RWPE1 (cell line): ENCODE results near the gene ANKRD30B.
"Not testable (repeated sequence)": the region's sequence is repeated elsewhere in the genome, so short reads cannot be mapped to it uniquely, and the experiment has no call there.

Source experiments
- CTCF ChIA-PET: fragments of 350-600 bp; sonication (Branson Sonifier 250); formaldehyde crosslinking; extraction: SDS; loops from one replicate; lab custom pipeline; 2021; lab: Yijun Ruan, JAX
- POLR2A ChIA-PET: fragments of 400-600 bp; formaldehyde crosslinking; extraction: SDS; loops from one replicate; lab custom pipeline; 2020; ENCODE audit warnings: antibody characterized with exemption; ENCODE audit not compliant: low non-redundant PET; lab: Yijun Ruan, JAX
- DNase-seq: peaks from one replicate; pipeline ENCODE4 v3.0.0; 2012; ENCODE audit warnings: low spot score
- H3K27ac ChIP-seq: fragments of 450-650 bp; 2 replicates; pipeline ENCODE4 v1.5.1; 2017
- TF ChIP-seq, protein P1 (sequence below): fragments of 450-650 bp; conservative IDR thresholded peaks from 2 replicates; pipeline ENCODE4 v1.5.1; 2017; ENCODE audit warnings: low read depth, mild to moderate bottlenecking

The ANKRD30B gene

GRCh38 chr18:14768241-14768640 lies 20.3 kb downstream of the ANKRD30B start:
- POLR2A ChIA-PET: no interaction called here
- CTCF ChIA-PET: no interaction called here
- TF ChIP-seq, protein P1, sequence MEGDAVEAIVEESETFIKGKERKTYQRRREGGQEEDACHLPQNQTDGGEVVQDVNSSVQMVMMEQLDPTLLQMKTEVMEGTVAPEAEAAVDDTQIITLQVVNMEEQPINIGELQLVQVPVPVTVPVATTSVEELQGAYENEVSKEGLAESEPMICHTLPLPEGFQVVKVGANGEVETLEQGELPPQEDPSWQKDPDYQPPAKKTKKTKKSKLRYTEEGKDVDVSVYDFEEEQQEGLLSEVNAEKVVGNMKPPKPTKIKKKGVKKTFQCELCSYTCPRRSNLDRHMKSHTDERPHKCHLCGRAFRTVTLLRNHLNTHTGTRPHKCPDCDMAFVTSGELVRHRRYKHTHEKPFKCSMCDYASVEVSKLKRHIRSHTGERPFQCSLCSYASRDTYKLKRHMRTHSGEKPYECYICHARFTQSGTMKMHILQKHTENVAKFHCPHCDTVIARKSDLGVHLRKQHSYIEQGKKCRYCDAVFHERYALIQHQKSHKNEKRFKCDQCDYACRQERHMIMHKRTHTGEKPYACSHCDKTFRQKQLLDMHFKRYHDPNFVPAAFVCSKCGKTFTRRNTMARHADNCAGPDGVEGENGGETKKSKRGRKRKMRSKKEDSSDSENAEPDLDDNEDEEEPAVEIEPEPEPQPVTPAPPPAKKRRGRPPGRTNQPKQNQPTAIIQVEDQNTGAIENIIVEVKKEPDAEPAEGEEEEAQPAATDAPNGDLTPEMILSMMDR: no peak
- no peak overlapping the region for H3K27ac ChIP-seq
- DNase-seq: no peak

DNA sequence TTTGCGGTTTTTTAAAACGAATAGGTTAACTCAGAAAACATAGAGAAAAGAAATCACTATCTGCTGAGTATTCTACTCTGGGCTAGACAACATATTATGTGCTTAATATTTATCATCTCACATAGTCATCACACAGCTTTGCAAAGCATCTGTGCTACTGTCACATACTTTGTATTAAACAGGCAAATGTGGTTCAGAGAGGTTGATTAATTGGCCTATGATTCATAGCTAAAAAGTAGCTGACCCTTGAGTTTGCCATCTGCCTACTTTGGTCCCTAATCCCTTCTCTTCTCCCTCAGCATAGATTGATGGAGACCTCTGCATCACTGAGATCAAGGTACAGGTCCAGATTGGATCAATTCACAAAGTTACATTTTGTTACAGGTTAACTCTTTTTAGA lies 21.4 kb downstream of the ANKRD30B start:
- no peak for DNase-seq
- no peak overlapping the region for H3K27ac ChIP-seq
- POLR2A ChIA-PET: no interaction called here
- CTCF ChIA-PET: no interaction called here
- TF ChIP-seq, protein P1: no peak

- CTCF ChIA-PET: no interaction called here
- no peak for DNase-seq
- POLR2A ChIA-PET: no interaction called here
- no peak overlapping the region for H3K27ac ChIP-seq
- TF ChIP-seq, protein P1: no peak
Observed at GRCh38 chr18:14776801-14777200, 28.8 kb downstream of the ANKRD30B start.

- no peak for DNase-seq
- H3K27ac ChIP-seq: no peak overlapping the region
- TF ChIP-seq, protein P1: no peak
- ChIA-PET CTCF (no interaction called here), POLR2A (no interaction called here)
Observed at GRCh38 chr18:14781671-14782070, 33.7 kb downstream of the ANKRD30B start.

DNA sequence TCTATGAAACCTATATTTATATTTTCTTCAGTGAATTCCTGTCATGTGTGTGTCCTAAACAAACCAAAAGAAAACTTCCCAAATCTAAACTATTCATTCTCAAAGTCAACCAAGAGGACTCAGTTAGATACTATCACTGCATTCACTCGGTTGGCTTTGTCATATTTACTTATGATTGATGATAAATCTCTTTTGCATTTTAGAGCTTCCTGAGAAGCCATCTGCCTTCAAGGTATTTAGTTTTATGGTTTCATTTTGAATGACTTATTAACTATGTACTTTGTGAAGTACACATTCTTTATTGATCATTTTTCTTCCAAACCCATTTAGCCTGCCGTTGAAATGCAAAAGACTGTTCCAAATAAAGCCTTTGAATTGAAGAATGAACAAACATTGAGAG lies 36.2 kb downstream of the ANKRD30B start:
- no peak for DNase-seq
- ChIA-PET CTCF (no interaction called here), POLR2A (no interaction called here)
- no peak overlapping the region for H3K27ac ChIP-seq
- TF ChIP-seq, protein P1: no peak

GRCh38 chr18:14796876-14797275 lies 48.9 kb downstream of the ANKRD30B start:
- H3K27ac ChIP-seq, POLR2A ChIA-PET, DNase-seq, CTCF ChIA-PET: not testable (repeated sequence)

- H3K27ac ChIP-seq, POLR2A ChIA-PET, CTCF ChIA-PET, DNase-seq: not testable (repeated sequence)
Observed at GRCh38 chr18:14797969-14798764, 50.2 kb downstream of the ANKRD30B start.

GRCh38 chr18:14811081-14811480 lies 63.1 kb downstream of the ANKRD30B start:
- DNase-seq, H3K27ac ChIP-seq, CTCF ChIA-PET, POLR2A ChIA-PET: not testable (repeated sequence)

- DNase-seq, POLR2A ChIA-PET, H3K27ac ChIP-seq, CTCF ChIA-PET: not testable (repeated sequence)
Observed at GRCh38 chr18:14826972-14827632, 79.1 kb downstream of the ANKRD30B start.

DNA sequence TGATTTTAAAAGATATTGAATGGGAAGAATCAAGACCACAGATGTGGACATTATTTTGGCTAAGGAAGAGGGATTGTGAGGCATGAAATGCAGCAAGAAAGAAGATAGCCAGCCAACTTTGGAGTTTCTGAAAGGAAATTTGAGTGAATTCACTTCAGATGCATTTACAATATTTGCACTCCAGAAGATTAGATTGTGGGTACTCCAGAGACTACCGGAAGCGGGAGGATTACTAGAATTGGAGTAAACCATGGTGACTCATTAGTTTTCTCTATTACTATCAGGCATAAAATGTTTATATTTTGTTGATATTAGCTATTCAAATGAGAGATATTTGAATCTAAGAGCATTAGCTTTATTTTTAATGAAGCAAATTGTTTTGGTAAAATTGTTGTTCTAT lies 93.6 kb downstream of the ANKRD30B start:
- H3K27ac ChIP-seq, POLR2A ChIA-PET, DNase-seq, CTCF ChIA-PET: not testable (repeated sequence)

DNA sequence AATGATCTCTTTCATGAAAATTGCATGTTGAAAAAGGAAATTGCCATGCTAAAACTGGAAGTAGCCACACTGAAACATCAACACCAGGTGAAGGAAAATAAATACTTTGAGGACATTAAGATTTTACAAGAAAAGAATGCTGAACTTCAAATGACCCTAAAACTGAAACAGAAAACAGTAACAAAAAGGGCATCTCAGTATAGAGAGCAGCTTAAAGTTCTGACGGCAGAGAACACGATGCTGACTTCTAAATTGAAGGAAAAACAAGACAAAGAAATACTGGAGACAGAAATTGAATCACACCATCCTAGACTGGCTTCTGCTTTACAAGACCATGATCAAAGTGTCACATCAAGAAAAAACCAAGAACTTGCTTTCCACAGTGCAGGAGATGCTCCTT lies 103.6 kb downstream of the ANKRD30B start:
- POLR2A ChIA-PET, H3K27ac ChIP-seq, CTCF ChIA-PET, DNase-seq: not testable (repeated sequence)
